GM12874 (cell line): ENCODE measurements around the gene TAF6L.

Source experiments
- TF ChIP-seq, protein P1 (sequence below): IDR thresholded peaks from 2 replicates; pipeline ENCODE4 v1.5.1; 2011; ENCODE audit warnings: low read depth, mild to moderate bottlenecking, control low read depth, low read length, moderate library complexity; ENCODE audit not compliant: insufficient read depth

Gene TAF6L

DNA sequence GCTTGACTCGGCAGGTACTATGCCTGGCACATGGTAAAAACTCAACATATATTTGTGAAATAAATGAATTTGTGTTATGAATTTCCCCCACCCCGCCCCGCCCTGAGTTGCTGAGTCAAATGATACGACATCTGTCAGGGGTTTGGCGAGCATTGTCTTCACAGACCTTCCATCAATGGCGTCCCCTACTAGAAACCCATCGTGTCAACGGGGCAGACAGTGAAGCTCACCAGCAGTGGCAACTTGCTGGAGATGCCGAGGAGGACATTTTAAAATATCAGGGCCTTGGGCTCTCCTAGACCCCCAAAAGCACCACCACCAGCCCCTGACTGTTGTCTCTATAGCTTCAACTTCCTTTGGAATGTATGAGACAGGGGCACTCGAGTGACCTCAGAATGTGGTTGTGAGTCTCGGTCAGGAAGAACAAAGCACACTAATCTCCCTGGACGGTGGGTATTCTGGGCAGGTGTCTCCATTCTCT lies 34.8 kb downstream of the TAF6L start:
- TF ChIP-seq, protein P1, sequence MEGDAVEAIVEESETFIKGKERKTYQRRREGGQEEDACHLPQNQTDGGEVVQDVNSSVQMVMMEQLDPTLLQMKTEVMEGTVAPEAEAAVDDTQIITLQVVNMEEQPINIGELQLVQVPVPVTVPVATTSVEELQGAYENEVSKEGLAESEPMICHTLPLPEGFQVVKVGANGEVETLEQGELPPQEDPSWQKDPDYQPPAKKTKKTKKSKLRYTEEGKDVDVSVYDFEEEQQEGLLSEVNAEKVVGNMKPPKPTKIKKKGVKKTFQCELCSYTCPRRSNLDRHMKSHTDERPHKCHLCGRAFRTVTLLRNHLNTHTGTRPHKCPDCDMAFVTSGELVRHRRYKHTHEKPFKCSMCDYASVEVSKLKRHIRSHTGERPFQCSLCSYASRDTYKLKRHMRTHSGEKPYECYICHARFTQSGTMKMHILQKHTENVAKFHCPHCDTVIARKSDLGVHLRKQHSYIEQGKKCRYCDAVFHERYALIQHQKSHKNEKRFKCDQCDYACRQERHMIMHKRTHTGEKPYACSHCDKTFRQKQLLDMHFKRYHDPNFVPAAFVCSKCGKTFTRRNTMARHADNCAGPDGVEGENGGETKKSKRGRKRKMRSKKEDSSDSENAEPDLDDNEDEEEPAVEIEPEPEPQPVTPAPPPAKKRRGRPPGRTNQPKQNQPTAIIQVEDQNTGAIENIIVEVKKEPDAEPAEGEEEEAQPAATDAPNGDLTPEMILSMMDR: no peak

DNA sequence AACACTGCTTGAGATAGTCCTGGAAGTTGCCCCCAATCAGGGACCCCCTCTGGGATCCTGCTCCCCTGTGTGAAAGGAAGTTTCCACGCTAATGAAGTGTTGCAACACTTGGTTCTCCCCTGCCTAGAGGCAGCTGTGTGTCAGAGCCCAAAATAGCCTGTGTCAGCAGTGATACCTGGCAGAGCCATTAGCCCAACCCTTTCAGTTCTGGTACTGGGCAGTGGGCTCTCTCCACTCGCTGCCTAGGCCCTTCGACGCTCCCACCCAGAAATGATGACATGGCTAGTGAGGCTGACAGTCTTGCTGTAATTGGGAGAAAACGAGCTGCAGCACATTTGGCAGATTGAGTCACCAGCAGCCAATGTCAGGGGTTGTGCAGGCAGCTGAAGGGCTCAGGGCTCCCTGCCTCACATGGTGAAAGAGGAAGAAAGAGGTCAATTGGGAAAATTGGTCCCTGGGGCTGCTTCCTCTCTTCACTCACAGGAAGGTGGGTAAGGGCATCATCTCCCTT lies 35.5 kb downstream of the TAF6L start:
- TF ChIP-seq, protein P1: no peak

DNA sequence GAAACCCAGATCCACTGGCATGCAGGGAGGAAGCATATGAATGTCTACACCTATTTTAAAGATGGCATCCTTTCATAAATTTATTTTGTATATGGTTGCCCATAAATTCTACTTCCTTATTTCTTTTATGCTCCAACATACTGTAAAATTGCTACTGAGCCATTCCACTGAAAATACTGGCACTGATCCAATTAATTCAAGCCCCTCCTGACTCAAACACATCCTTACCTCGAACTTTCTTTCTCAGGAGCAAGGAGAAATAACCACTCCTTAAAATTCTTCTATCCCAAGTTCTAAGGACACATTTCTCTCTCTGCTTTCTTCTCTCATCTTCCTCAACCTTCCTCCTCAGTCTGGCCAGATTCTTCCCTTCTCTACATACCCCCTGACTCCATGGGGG lies 39.6 kb downstream of the TAF6L start:
- TF ChIP-seq, protein P1: no peak

DNA sequence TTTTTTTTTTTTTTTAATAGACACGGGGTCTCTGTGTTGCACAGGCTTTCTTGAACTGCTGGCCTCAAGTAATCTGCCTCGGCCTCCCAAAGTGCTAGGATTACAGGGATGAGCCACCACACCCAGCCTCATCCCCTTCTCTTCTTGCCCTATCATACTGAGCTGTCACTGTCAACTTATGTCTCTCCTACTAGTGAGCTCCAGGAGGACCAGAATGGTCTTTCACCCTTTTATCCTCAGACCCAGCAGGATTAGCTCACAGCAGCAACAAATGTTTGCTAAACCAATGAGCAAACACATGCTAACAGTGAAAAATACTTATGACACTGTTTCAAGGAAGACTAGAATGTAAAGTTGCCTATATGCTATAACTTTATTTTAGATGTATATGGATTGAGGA lies 40.5 kb downstream of the TAF6L start:
- TF ChIP-seq, protein P1: no peak

DNA sequence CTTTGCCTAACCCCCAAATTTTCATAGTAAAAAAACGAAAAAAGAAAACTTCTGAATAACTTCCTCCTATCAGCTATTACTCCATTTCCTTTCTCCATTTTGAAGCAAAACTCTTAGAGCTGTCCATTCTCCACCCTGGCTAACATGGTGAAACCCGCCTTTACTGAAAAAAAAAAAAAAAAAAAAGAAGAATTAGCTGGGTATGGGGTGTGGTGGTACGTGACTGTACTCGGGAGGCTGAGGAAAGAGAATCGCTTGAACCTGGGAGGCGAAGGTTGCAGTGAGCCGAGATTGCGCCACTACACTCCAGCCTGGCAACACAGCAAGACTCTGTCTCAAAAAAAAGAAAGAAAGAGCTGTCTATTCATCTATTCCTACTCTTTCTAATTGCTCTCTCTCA lies 45.4 kb downstream of the TAF6L start:
- TF ChIP-seq, protein P1: no peak

DNA sequence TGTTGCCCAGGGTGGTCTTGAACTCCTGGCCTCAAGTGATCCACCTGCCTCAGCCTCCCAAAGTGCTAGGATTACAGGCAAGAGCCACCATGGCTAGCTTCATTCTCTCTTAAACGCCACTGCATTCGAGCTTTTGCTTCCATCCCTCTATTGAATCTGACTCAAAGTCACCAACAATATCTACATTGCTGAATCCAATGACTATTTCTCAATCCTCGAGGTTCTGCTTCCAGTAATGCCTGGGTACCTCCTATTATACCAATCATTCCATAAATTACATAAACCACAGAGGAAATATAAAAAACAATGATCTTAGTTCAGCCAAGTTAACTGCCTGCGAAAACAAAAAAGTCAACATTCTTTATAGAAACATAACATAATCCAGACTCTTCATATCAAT lies 45.9 kb downstream of the TAF6L start:
- TF ChIP-seq, protein P1: no peak

DNA sequence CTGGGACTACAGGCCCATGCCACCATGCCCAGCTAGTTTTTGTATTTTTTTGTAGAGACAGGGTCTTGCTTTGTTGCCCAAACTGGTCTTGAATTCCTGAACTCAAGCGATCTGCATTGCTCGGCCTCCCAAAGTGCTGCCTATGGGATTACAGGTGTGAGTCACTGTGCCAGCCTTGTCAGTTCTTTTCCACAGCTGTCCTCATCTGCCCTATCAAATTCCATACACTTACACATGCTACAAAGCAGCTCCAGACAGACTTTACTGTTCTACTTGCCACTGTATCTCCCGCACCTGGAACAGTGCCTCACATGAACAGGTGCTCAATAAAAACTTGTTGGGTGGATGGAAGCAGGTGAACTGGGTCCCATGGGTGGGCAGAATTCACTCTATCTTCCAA lies 52.5 kb downstream of the TAF6L start:
- TF ChIP-seq, protein P1: no peak
